ENCODE measurements around the gene POLR1H. TPM values are rescaled to one million over a fixed set of nuclear protein-coding genes. Genes with fewer than 3 reads are reported as not detected.
A peak's percentile ranks its signal among the peaks of the same experiment; 100 is the strongest.

Gene POLR1H
- total RNA-seq, 2 donors from 2014 or later = 33.2 to 38.4 TPM

- H3K27ac ChIP-seq = peak overlapping the region; percentile 86
- DNase-seq = no peak
- no peaks in the 10 kb centered on the region for H3K9me3 ChIP-seq
- no peaks in the 10 kb centered on the region for H3K4me1 ChIP-seq
- peak overlapping the region; percentile 69 for H3K4me3 ChIP-seq
- H3K9ac ChIP-seq (ENCODE audit: low read depth in 2 of 2, low read length in 2 of 2) = peak overlapping the region; percentile 57 to 94
- no peak for TF ChIP-seq CTCF (IDR thresholded peaks at IDR 0.05)
- H3K36me3 ChIP-seq = no peaks in the 10 kb centered on the region
- intact Hi-C loops (cut with DNase I) = loop anchor here (5.0 kb wide), 1 partner anchor 35 kb away; no protein-coding TSS in a partner anchor
- H3K27me3 ChIP-seq = peaks cover 5% of the 10 kb centered on the region
These were observed 6.5 kb downstream of the POLR1H start for GRCh38 chr6:30067460-30068139.

GRCh38 chr6:30071081-30071818, 10.2 kb downstream of the POLR1H start:
- H3K4me3 ChIP-seq = no peak overlapping the region
- H3K27ac ChIP-seq = no peak overlapping the region
- DNase-seq = peak; percentile 28
- intact Hi-C loops (cut with DNase I) = no loop called here
- no peaks in the 10 kb centered on the region for H3K36me3 ChIP-seq
- no peak overlapping the region for H3K9ac ChIP-seq (ENCODE audit: low read depth in 2 of 2, low read length in 2 of 2)
- H3K27me3 ChIP-seq = peaks cover 30% of the 10 kb centered on the region
- no peaks in the 10 kb centered on the region for H3K9me3 ChIP-seq
- no peak for TF ChIP-seq CTCF (IDR thresholded peaks at IDR 0.05)
- H3K4me1 ChIP-seq = peaks cover 6% of the 10 kb centered on the region

GRCh38 chr6:30071858-30072257, 10.8 kb downstream of the POLR1H start:
- intact Hi-C loops (cut with DNase I) = no loop called here
- Histone ChIP-seq H3K9ac (ENCODE audit: low read depth in 2 of 2, low read length in 2 of 2) (no peak overlapping the region), H3K36me3 (no peaks in the 10 kb centered on the region), H3K27me3 (peaks cover 30% of the 10 kb centered on the region), H3K4me3 (no peak overlapping the region), H3K27ac (no peak overlapping the region), H3K4me1 (peaks cover 6% of the 10 kb centered on the region), H3K9me3 (no peaks in the 10 kb centered on the region)
- no peak for TF ChIP-seq CTCF (IDR thresholded peaks at IDR 0.05)
- no peak for DNase-seq

GRCh38 chr6:30073489-30074235, 12.6 kb downstream of the POLR1H start:
- Histone ChIP-seq H3K9ac (ENCODE audit: low read depth in 2 of 2, low read length in 2 of 2) (no peak overlapping the region), H3K9me3 (no peaks in the 10 kb centered on the region), H3K27me3 (peaks cover 30% of the 10 kb centered on the region)

More at GRCh38 chr6:30073489-30074235, 12.6 kb downstream of the POLR1H start:
- Histone ChIP-seq H3K27ac (no peak overlapping the region), H3K36me3 (no peaks in the 10 kb centered on the region), H3K4me1 (peaks cover 6% of the 10 kb centered on the region), H3K4me3 (no peak overlapping the region)
- intact Hi-C loops (cut with DNase I) = no loop called here
- no peak for TF ChIP-seq CTCF (IDR thresholded peaks at IDR 0.05)
- peak; percentile 43 for DNase-seq
